Measurements from ENCODE around the gene METTL1. TPM values are rescaled to one million over a fixed set of nuclear protein-coding genes. Genes with fewer than 3 reads are reported as not detected.
A peak's percentile ranks its signal among the peaks of the same experiment; 100 is the strongest.

METTL1 gene
- total RNA-seq, 2 donors from 2014 or later, result 26.1 to 28.7 TPM

DNA sequence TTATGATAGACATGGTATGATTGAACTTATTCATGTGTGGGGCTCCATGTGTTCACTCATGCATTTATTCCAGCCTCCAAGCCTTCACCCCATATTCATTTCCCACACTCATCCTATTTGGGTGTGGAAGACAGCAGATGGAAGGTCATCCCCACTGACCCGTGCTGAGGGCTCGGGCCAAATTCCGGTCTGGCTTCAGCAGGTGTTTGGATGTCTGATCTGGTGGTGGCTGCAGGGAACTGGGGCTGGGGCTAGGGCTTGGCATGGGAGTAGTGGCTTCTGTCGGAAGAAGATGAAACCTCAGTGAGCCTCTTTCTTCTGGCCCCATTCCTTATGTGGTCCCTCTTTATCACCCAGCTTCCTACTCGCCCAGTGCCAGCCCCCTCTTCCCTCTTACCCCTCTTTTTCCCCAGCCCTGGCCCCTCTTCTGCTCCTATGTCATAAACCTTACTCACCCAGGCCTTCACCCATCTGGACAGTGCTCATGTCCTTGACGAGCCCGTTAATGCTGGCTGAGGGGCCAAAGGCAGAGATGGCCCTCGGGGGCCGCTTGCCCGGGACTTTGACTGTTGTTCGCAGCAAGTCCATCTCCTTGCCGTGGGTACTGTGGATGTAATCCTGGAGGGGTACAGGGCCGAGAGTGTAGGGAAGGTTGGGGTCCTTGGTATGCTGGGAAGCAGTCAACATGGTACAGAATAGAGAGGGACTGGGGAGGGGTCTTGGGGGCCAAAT lies 41.4 kb downstream of the METTL1 start:
- WGBS, 2 experiments (ENCODE audit: insufficient coverage in 1 of 2, insufficient read length in 1 of 2), result 78 to 87% methylated on average over 6 to 13 of the region's 13 CpGs
- no peaks in the 10 kb centered on the region for H3K4me1 ChIP-seq (ENCODE audit: control insufficient read depth, insufficient read depth, low read length)
- H3K4me3 ChIP-seq (ENCODE audit: low read length), result no peak overlapping the region
- Mint-ChIP-seq H3K27me3 (ENCODE audit: insufficient read depth) (peaks cover 99% of the 10 kb centered on the region), H3K9me3 (peaks cover 2% of the 10 kb centered on the region), H3K4me1 (peaks cover 4% of the 10 kb centered on the region), H3K4me3 (no peak overlapping the region), H3K36me3 (ENCODE audit: low read depth) (no peaks in the 10 kb centered on the region), H3K27ac (no peak overlapping the region)
- peaks cover 99% of the 10 kb centered on the region for H3K27me3 ChIP-seq (ENCODE audit: control insufficient read depth, insufficient read depth, low read length, poor library complexity, severe bottlenecking)
- no peak overlapping the region for H3K9ac ChIP-seq (ENCODE audit: extremely low read depth, low read length, poor library complexity, severe bottlenecking)
- H3K9me3 ChIP-seq (ENCODE audit: control insufficient read depth, low read length), result no peaks in the 10 kb centered on the region
- no peaks in the 10 kb centered on the region for H3K36me3 ChIP-seq (ENCODE audit: control insufficient read depth, insufficient read depth, low read length)
- peak; percentile 32 for DNase-seq
- H3K27ac ChIP-seq (ENCODE audit: low read depth, low read length), result no peak overlapping the region
- TF ChIP-seq, protein P1, sequence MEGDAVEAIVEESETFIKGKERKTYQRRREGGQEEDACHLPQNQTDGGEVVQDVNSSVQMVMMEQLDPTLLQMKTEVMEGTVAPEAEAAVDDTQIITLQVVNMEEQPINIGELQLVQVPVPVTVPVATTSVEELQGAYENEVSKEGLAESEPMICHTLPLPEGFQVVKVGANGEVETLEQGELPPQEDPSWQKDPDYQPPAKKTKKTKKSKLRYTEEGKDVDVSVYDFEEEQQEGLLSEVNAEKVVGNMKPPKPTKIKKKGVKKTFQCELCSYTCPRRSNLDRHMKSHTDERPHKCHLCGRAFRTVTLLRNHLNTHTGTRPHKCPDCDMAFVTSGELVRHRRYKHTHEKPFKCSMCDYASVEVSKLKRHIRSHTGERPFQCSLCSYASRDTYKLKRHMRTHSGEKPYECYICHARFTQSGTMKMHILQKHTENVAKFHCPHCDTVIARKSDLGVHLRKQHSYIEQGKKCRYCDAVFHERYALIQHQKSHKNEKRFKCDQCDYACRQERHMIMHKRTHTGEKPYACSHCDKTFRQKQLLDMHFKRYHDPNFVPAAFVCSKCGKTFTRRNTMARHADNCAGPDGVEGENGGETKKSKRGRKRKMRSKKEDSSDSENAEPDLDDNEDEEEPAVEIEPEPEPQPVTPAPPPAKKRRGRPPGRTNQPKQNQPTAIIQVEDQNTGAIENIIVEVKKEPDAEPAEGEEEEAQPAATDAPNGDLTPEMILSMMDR (conservative IDR thresholded peaks at IDR 0.05), result no peak

DNA sequence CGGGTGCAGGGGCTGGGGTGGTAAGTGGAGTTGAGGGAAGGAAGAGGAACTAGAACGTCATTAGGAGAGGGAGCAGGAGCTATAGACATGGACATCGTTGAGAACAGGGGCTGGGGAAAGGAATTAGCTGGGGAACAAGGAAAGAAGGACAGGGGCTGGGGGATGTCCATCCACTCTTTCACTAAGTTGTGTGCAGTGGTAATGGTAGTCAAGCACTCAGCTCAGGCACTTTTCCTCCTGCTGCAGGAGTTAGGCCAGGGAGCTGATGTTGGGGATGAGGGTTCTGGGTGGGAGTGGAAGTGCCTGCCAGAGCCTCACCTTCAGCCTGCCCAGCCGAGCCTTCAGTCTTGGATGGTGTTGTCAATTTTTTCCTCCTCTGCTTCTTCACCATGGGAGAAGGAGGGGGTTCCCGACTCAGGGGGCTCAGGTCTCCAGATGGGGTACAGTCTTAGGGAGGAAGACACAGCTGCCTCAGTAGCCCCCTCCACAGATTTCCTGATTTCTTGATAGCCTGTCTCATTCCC lies 42.5 kb downstream of the METTL1 start:
- Histone ChIP-seq H3K36me3 (ENCODE audit: control insufficient read depth, insufficient read depth, low read length) (no peaks in the 10 kb centered on the region), H3K4me3 (ENCODE audit: low read length) (no peak overlapping the region), H3K9ac (ENCODE audit: extremely low read depth, low read length, poor library complexity, severe bottlenecking) (no peak overlapping the region), H3K4me1 (ENCODE audit: control insufficient read depth, insufficient read depth, low read length) (no peaks in the 10 kb centered on the region), H3K27ac (ENCODE audit: low read depth, low read length) (no peak overlapping the region), H3K9me3 (ENCODE audit: control insufficient read depth, low read length) (no peaks in the 10 kb centered on the region), H3K27me3 (ENCODE audit: control insufficient read depth, insufficient read depth, low read length, poor library complexity, severe bottlenecking) (peaks cover 99% of the 10 kb centered on the region)
- Mint-ChIP-seq H3K27ac (no peak overlapping the region), H3K36me3 (ENCODE audit: low read depth) (no peaks in the 10 kb centered on the region), H3K4me3 (no peak overlapping the region), H3K4me1 (peaks cover 4% of the 10 kb centered on the region), H3K9me3 (peaks cover 2% of the 10 kb centered on the region), H3K27me3 (ENCODE audit: insufficient read depth) (peaks cover 99% of the 10 kb centered on the region)
- TF ChIP-seq, protein P1 (conservative IDR thresholded peaks at IDR 0.05), result no peak
- WGBS, 2 experiments (ENCODE audit: insufficient coverage in 1 of 2, insufficient read length in 1 of 2), result 47 to 57% methylated on average over 3 to 4 of the region's 5 CpGs
- peak; percentile 21 for DNase-seq

DNA sequence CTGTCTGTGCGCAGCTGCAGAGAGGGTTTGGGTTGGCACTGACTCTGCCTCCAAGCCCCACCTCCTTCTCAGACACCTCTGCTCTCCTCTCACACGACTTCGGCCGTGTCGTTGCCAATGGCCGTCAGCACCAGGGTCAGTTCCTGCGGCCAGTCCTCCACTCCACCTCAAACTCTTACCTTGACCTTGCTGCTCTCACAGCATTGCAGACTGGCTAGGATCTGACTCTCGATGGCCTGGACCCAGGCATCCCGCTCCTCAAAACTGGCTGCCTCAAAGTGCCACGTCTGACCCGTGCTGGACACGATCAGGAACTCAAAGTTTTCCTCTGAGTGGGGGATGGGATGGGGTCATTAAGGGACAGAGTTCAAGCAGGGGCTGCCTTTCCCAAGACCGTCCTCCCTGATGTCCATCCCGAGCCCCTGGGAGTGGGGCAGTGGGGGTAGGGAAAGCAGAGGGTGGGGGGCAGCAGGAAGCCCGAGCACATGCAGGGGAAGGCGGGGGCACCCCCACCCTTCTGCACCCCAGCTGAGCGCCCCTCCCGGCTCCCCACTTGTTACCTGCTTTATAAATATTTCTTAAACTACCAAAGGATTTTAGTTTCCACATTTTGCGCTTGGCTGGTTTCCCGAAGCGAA lies 44.0 kb downstream of the METTL1 start:
- H3K9ac ChIP-seq (ENCODE audit: extremely low read depth, low read length, poor library complexity, severe bottlenecking), result no peak overlapping the region
- H3K36me3 ChIP-seq (ENCODE audit: control insufficient read depth, insufficient read depth, low read length), result no peaks in the 10 kb centered on the region
- H3K27ac Mint-ChIP-seq, result no peak overlapping the region

More for the DNA sequence above, 44.0 kb downstream of the METTL1 start:
- DNase-seq, result peak; percentile 95
- no peak overlapping the region for H3K27ac ChIP-seq (ENCODE audit: low read depth, low read length)
- 27 to 37% methylated on average over 11 to 21 of the region's 21 CpGs for WGBS, 2 experiments (ENCODE audit: insufficient coverage in 1 of 2, insufficient read length in 1 of 2)
- Mint-ChIP-seq H3K36me3 (ENCODE audit: low read depth) (no peaks in the 10 kb centered on the region), H3K4me3 (peak overlapping the region; percentile 26), H3K27me3 (ENCODE audit: insufficient read depth) (peaks cover 99% of the 10 kb centered on the region), H3K4me1 (peaks cover 4% of the 10 kb centered on the region), H3K9me3 (peaks cover 2% of the 10 kb centered on the region)
- no peaks in the 10 kb centered on the region for H3K9me3 ChIP-seq (ENCODE audit: control insufficient read depth, low read length)
- peaks cover 99% of the 10 kb centered on the region for H3K27me3 ChIP-seq (ENCODE audit: control insufficient read depth, insufficient read depth, low read length, poor library complexity, severe bottlenecking)
- no peak overlapping the region for H3K4me3 ChIP-seq (ENCODE audit: low read length)
- no peaks in the 10 kb centered on the region for H3K4me1 ChIP-seq (ENCODE audit: control insufficient read depth, insufficient read depth, low read length)
- TF ChIP-seq, protein P1 (conservative IDR thresholded peaks at IDR 0.05), result no peak
